Eye (tissue), 1 donor: ENCODE data around the gene CAMSAP1.
"Not testable (repeated sequence)": the region's sequence is repeated elsewhere in the genome, so short reads cannot be mapped to it uniquely, and the experiment has no call there.

Experiments used
- DNase-seq: peaks from one replicate; pipeline ENCODE4 v3.0.0-alpha.2; 2015

The CAMSAP1 gene

GRCh38 chr9:135907431-135908092 lies at the start of gene CAMSAP1:
CAMSAP1 (minus strand) TSS chr9:135907546; CDS start chr9:135907159, 387 bp downstream.
- DNase-seq = peak; percentile 98

DNA sequence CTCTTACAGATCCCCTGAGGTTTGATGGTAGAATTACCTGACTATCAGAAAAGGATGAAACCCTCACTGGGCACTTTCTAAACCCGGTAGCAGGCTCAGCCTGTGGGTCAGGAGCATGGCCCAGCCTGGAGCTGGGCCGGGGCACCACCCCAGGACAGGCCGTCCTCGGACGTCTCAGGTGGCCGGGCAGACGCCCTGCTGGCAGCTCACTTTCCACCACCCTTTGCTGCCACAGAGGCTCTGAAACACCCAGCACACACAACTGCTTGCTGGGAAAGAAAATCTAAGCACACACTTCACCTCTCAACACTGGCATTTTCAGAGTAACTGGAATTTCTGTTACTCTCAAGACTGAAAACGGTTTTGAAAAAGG lies 49.4 kb upstream of the CAMSAP1 start:
- DNase-seq = no peak

DNA sequence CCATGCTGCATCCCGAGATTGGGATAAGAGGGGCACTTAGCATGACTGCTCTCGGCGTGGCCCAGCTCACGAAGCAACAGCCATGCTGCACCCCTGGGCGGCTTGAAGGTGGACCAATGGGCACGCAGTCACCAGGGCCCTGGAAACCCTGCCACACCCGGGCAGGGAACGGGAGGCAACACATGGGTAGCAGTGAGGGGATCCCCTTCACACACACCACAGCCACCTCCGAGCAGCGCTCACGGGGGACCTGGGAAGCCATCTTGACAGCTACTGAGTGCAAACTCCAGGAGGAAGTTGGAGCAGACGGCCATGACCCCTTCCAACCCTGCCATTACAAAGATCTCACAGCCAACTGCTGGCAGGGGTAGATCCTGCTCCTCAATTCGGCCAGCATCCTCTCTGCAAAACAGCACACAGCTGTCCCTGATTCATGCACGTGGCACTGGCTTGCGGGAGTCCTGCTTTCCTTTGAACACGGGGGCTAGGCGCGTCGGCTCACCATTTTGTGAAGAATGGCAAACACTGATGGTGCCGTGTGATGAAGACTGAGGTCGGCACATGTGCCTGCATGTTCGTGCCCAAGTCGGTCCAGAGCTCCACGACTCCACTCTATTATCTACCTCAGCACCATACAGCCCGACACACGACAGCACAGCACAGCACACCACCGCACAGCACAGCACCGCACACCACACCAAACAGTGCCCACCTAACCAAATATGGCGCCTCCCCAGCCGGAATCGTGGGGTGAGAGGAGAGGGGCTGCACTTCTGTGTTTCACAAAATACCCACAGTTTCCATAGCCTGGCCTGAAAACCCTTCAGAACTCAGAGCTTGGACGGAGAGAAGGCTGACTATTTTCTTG lies 48.8 kb upstream of the CAMSAP1 start:
- DNase-seq = no peak

DNA sequence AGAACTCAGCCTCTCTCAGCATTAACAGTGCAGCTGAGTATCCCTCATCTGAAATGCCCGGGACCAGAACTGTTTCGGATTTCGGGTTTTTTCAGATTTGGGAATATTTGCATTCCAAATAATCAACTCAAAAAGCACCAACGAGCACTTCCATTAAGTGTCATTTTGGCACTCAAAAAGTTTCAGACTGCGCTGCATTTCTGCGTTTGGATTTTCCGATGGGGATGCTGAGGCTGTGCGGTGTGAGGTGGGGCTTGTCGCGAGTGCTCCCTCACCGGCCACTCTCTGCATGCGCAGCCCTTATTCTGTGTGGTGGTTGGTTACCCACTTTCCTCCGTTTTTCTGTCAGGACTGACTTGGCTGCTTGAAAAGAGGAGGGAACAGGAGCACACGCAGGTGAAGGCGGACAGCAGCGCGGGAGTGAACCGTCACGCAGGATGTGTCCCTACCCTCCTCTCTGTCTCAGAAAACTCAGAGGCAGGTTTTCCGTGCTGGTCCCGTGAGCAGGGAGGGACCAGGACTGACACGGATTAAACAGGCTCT lies 45.4 kb upstream of the CAMSAP1 start:
- no peak for DNase-seq

DNA sequence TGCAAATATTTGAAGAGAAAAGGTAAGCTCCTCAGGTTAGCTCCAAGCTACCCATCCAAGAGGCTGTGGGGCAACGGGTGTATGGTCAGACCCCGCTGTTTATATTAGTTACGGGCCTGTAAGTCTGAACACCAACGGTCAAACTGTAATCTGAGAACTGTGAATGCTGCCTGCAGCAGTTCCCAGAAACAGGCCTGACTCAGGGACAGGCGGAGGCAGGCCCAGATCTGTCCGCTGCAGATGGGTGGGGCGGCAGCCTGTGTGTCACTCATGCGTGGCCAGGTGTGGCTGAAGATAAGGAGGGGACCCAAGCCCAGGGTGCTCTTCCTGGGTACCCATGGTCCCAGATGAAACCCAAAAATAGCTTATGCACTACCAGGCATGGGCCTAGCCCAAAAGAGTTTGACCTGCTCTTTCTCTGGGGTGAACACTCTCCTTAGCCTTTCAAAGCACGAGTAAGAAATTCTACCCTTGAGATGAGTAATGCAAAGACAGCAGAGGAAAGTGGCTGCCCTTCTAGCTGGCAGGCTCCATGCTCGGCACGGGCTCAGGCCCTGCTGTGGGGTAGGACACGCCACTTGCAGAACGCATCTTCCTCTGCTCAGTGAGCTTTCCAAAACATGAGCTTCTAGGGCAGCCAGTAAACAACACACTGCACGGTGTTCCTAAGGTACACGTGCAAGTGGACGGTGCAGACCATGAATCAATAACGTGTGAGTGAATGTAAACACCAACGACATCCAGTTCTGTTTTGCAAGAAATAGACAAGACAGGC lies 44.7 kb upstream of the CAMSAP1 start:
- DNase-seq = peak; percentile 69

- not testable (repeated sequence) for DNase-seq
Measured at GRCh38 chr9:135951310-135951709, 44.0 kb upstream of the CAMSAP1 start.

- DNase-seq = not testable (repeated sequence)
Measured at GRCh38 chr9:135950841-135951240, 43.5 kb upstream of the CAMSAP1 start.

- DNase-seq = no peak
Measured at GRCh38 chr9:135950135-135950682, 42.9 kb upstream of the CAMSAP1 start.

DNA sequence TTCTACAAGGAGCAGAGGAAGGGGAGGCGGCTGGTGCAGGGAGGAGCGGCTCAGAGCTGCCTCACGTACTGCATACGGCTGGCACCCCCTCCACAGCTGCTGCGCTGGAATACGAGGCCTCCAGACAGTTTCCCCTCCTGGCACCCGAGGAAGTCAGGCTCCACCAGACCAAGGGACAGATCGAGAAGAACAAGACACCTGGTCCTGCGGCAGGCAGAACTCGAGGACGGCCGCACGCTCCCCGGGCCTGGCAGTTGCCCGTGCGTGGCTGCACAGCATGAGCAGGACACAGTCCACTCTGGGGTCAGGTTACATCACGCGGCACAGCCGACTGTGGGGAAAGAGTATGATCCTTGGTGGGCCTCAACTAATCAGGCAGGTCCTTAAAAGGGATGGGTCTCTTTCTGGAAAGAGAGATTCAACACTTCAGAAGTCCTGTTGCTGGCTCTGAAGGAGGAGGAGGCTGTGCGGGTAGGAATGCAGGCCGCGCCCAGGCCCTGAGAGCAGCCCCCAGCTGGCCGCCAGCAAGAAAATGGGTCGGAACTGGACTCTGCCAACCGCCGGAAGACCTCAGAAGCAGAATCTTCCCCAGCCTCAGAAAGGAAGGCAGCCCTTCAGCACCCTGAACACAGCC lies 42.3 kb upstream of the CAMSAP1 start:
- peak; percentile 20 for DNase-seq

DNA sequence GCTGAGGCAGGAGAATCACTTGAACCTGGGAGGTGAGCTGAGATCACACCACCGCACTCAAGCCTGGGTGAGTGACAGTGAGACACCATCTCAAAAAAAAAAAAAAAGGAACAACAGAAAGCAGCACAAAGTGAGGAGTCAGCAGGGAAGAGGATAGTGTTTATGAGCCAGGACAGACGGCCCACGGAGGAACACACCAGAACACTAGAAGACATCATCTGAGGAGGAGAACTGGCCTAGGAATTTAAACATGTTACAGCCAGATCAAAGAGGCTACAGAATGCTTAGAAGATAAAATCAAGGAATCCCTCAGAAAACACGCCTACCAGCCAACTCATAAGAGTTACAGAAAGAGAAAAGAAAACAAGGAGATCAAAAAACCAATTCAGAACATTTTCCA lies 41.6 kb upstream of the CAMSAP1 start:
- no peak for DNase-seq

DNA sequence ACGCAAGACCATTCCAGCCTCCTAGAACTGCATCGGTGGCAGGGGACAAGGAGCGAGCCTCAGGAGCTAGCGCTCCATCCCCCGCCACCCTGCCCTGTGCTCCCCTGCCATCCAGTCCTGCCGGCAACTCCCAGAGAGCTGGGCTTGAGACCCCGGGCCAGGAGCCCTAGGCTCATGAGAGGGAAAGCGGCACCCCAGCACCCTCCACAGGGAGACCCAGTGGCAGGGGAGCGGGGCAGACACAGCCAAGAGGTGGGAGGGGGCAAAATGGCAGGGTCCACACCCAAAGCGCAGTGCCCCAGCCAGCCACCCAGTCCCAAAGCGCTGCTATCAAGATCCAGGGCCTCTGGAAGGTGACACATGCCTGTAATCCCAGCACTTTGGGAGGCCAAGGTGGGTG lies 41.1 kb upstream of the CAMSAP1 start:
- no peak for DNase-seq

GRCh38 chr9:135947582-135947981 lies 40.2 kb upstream of the CAMSAP1 start:
- no peak for DNase-seq

GRCh38 chr9:135947105-135947504 lies 39.8 kb upstream of the CAMSAP1 start:
- DNase-seq = not testable (repeated sequence)

DNA sequence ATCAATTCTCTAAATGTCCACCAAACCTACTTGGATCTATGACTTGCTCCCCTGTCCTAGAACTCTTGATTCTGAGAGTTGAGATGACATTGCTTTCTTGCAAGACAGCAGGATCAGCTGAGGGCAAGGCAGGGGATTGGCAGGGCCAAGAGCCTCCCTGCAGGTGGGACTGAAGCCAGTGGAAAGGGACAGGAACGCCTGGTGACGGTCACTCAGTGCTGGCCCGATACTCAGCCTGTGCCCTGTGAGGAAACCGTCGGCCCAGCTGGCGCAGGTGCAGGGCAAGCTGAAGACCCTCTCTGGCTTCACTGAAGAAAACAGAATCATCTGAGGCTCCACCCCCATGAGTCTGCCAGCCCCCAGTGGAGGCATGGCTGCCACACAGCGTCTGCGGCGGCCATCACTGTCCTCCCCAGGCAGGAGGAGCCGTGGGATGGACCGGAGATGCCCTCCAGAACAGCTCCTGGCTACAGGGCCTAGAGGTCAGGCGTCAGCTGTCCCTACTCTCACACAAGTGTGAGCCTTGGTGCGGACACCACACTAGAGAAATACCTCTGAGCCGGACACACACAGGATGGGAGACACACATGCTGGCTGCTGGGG lies 39.1 kb upstream of the CAMSAP1 start:
- no peak for DNase-seq

- no peak for DNase-seq
Measured at GRCh38 chr9:135945969-135946368, 38.6 kb upstream of the CAMSAP1 start.

GRCh38 chr9:135944444-135945252 lies 37.3 kb upstream of the CAMSAP1 start:
- DNase-seq = no peak

DNA sequence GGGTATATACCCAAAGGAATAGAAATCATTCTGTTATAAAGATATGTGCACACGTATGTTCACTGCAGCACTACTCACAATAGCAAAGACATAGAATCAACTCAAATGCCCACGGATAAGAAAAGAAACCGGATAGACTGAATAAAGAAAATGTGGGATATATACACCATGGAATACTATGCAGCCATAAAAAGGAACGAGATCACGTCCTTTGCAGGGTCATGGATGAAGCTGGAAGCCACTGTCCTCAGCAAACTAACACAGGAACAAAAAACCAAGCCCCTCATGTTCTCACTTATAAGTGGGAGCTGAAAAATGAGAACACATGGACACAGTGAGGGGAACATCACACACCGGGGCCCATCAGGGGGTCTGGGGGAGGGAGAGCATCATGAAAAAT lies 36.3 kb upstream of the CAMSAP1 start:
- DNase-seq = not testable (repeated sequence)

DNA sequence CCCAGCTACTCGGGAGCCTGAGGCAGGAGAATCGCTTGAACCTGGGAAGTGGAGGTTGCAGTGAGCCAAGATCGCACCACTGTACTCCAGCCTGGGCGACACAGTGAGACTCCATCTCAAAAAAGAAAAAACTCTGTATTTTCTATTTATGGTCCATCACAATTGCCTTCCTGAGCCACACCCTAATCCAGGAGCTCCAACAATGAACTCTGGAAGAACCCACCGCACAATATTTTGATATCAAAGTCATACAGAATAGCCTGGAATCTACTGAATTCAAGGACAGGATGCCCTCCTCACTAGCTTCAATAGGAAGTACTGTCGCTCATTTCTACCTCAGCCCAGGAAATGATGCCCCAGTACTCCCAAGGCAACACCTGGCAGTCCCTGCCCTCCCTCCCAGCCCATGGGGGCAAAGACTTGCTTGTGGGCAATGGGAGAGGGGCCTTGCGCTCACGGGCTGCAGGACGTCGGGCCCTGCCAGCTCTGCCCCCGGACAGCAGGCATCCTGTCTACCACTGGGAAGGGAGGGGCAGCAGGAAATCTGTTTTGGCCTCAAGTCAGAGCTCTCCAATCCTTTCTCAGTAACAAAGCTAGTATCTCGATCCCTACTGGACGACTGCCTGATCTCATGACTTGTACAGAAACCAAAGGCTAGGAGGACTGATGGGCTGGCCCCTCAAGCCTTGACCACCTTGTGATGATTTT lies 34.1 kb upstream of the CAMSAP1 start:
- DNase-seq = no peak

GRCh38 chr9:135939351-135940265 lies 32.3 kb upstream of the CAMSAP1 start:
- DNase-seq = no peak
